Stimulated activated CD4-positive, alpha-beta T cell treated with anti-CD3 and anti-CD28 coated beads, TNF-alpha, amount 100 ng/mL, for 48 hours (primary cell): ENCODE results near the gene ASTL.
A peak's percentile ranks its signal among the peaks of the same experiment; 100 is the strongest.
"Not testable (repeated sequence)": the region's sequence is repeated elsewhere in the genome, so short reads cannot be mapped to it uniquely, and the experiment has no call there.

Experiments used
- DNase-seq, 3 donors: peaks; one replicate each; pipeline ENCODE4 v3.0.0-alpha.2; 2020; ENCODE audit warnings: low read depth in 3 of 3

The ASTL gene

GRCh38 chr2:96146153-96146880 lies 8.0 kb upstream of the ASTL start:
- peak; percentile 76 to 88 (median 83) for DNase-seq

GRCh38 chr2:96145848-96146152 lies 7.5 kb upstream of the ASTL start:
- DNase-seq = no peak

DNA sequence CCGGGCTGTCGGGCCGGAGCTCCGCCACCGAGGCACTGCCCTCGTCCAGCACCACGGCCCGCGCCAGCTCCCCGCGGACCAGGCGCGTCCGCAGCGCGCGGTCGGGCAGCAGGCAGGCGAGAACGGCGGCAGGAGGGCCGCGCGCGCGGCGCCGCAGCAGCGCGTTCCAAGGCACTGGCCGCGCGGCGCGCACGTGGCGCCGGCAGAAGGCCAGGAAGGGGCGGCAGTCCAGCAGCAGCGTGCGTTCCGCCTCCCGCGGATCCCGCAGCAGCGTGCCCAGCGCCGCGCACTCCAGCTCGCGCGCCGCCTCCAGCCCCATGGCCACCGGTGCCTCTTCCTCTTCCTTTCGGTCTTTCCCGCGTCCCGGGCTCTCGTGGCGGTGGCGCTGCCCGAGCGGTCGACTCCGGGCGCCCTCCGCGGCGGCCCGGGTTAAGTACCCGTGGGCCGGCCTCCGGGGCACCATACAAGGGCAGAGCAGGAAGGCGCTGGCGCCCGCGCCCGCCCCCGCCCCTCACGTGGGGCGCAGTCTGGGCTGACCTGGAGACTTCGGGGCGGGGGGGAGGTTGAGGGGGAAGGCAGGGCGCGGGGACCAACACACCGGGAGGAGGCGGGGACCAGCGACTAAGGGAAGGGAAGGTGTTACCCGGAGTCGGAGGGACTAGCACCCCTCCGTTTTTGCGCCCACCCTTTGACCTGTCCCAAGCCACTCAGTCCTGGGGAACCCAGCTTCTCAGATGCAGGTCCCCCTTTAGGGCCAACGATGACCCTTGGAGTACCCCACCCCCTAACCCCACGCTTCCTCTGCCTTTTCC lies 6.9 kb upstream of the ASTL start, which contains the start of gene DUSP2:
Gene DUSP2 (minus strand): TSS at position 405 of the 812 bp plus-strand sequence. CDS start 86 bp downstream, at position 319.
- peak; percentile 88 to 94 (median 91) for DNase-seq

- no peak for DNase-seq
These were observed 6.3 kb upstream of the ASTL start for GRCh38 chr2:96144481-96145035.

DNA sequence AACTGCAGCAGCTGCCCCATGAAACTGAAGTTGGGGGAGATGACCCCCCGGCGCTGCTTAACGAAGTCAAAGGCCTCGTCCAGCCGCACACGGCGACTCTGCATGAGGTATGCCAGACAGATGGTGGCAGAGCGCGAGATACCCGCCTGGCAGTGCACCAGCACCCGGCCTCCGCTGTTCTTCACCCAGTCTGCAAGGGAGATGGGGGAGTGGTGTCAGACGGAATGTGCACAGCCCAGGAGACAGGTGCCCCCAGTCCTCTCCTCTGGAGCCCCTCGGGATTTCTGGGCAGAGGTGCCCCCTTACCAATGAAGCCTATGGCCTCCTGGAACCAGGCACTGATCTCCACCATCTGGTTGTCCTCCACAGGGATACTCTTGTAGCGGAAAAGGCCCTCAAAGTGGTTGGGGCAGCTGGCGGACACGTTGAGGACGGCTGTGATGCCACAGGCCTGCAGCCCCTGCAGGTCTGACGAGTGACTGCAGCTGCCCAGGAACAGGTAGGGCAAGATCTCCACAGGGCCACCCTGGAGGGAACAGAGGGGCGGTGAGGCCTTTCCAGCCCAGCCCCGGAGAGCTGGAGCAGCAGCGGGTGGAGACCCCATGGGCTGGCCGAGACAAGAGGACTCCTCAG lies 5.7 kb upstream of the ASTL start:
- no peak for DNase-seq

DNA sequence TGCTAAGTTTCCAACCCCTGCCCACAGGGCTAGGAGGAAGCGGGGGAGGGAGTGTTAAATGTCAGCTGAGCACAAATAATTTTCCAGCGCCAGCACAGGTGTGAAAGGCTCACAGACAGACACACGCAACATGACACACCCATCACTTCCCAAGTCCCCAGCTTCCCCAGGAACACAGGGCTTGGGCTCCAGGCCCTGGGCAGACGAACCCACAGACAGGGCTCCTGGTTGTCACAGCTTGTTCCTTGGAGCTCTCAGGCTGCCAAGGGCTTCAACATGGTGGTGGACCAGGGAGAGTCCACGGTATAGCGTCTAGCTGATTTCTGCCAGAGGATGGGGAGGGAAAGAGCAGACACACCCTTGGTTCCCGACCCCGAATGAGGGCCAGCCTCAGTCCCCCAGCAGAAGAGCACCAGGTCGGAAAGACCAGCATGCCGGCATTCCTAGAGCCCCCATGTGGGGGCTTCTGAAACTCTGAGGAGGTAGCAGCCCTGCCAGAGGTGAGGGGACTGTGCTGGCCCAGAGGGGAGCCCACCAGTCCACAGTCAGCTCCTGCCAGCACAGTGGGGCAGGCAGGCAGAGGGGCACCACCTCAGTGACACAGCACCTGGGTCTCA lies 5.0 kb upstream of the ASTL start:
- DNase-seq = no peak

GRCh38 chr2:96142217-96143113 lies 4.2 kb upstream of the ASTL start:
- peak in 2 of 3 donors; percentile 74 to 85 for DNase-seq

DNA sequence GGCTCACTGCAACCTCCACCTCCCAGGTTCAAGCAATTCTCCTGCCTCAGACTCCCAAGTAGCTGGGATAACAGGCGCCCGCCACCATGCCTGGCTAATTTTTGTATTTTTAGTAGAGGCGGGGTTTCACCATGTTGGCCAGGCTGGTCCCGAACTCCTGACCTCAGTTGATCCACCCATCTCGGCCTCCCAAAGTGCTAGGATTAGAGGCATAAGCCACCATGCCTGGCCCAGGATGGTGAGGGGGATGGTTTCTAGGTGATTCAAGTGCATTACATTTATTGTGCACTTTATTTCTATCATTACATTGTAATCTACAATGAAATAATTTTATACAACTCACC lies 3.3 kb upstream of the ASTL start:
- not testable (repeated sequence) for DNase-seq

DNA sequence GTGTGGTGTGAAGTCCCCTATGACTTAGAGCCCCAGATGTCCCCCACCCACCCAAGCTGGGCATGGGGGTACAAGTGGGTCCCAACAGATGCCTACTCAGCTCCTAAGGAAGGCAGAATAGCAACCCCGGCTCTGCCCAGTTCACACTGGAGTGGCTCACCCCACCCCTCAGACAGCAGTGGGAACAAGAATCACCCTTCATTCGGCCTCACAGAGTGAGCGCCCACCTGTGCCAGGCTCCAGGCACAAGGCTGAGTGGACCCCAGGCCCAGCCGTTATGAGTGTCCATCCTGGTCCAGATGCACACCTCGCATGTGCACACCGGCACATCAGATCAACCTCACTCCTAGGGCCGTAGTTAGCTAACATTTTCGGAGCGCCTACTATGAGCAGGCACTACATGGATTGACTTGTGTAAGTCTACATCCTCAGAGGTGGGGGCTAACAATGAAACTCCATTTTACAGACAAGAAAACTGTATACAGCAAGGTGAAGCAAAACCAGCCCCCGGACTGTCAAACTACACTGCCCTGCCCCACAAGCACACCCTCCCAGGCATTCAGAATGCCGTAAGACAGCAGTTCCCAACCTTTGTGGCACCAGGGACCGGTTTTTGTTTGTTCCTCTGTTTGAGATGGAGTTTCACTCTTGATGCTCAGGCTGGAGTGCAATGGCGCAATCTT lies 2.8 kb upstream of the ASTL start:
- no peak for DNase-seq

- DNase-seq = no peak
These were observed 968 bp upstream of the ASTL start for GRCh38 chr2:96139181-96139758.

GRCh38 chr2:96137321-96138178 lies 752 bp downstream of the ASTL start:
- DNase-seq = no peak

DNA sequence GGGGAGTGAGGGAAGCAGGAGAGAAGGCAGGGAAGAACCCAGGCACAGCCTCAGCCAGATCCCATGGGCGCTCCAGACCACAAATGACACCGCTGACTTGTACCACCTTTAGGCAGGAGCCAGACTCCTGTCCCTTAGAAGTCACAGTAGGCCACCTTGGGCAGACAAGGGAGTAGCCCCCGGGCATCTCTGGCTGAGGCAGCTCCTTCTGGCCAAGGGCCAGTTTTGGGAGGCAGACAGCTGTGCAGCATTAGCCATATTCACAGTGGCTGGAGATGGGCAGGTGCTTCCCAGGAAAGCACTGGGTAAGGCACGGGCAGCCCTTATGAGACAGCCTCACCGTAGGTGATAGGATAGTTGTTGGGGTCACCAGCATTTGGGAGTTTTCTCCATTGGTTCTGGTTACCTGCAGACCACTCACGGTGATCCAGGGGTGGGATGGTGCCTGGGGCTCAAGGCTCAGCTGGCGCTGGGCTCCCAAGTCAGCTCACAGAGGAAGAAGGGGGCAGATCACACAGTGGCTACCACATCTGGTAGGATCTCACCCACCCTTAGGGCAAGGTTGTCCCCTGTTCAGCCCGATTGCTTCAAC lies 2.1 kb downstream of the ASTL start:
- no peak for DNase-seq

DNA sequence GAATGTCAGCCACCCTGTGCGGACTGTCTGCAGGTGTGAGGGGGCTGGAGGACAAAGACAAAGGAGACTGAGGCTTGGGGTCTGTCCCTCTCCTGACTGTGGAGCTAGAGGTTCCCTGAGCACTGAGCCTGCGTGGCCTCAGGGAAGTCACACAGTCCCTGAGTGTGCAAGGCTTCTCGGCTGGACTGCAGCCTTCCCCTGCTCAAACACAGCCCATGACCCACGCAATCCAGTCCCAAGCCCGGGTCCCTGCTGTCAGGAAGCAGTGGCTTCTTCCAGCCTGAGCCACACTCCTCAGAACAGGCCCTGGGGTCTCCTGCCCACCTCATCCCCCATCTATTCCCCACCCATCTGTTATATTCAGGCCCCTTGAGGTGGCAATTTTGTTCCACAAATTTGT lies 2.7 kb downstream of the ASTL start:
- DNase-seq = no peak

DNA sequence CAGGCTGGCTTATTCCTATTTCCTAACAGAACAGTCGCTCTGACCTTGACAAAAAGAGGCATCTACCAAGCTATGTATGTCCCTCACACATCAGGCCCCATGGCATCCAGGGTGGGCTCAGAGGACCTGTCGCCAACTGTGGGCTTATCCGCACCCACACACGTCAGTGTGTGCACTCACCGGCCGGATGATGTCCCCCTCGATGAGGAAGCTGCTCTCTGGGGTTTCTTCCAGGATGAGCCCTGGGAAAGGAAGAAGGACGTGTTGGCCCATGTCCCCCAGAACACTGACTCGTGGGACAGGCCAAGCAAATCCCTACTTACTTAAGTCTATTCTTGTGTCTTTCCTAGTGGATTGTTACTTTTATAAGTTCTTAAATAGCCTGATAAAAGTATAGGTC lies 3.1 kb downstream of the ASTL start:
- DNase-seq = no peak

DNA sequence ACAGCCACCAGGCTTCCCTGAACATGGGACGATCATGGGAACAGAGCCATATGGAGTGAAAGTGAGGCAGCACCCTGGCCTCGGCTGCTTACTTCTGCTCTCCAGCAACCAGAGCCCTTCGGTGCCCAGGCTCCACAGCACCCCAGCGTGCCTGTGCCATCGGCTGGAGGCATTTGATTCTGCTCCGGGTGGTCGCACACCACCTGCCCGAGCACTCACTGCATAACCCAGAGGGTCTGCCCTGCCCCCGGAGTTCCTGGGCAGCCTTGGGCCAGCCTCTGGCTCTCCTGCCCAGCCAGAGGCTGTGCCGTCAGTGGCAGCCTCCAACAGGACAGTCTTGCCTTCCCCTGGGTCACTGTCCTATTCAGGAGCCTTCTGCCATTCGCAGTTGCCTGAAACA lies 3.9 kb downstream of the ASTL start:
- DNase-seq = no peak

- no peak for DNase-seq
These were observed 6.2 kb downstream of the ASTL start for GRCh38 chr2:96131813-96132745.

DNA sequence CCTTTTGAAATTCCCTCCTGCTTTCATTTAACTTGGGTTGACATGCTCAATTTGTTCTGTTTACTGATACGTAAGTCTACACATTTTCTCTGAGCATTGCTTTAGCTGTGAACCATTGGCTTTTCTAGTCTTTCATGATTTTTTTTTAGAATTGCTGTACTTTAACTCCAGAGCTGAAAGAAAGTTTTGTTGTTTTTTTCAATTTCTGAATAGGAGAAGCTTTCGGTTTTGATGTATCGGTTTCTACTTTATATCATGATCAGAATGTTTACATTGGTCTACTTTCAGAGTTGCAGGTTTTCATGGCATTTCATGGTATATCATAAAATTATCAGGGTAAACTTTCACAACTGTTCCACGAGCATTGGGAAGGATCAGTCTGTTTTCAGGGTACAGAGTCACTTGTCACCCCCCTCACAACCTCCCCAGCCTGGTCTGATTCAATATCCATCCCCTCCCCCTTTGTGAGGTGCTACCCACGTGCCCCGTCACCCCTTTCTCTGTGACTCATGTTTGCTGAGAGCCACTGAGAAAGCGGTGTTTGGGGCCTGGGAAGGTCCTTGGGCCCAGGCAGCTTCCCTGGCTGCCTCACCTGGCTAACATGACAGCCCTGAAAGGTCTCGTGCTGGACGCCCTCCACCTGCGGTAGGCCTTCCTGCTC lies 7.0 kb downstream of the ASTL start:
- DNase-seq = no peak
